NCI-H1694 treated with DMSO at 0.1 percent for 48 hours (cell line): ENCODE measurements around the gene USF1.
"Not testable (repeated sequence)": the region's sequence is repeated elsewhere in the genome, so short reads cannot be mapped to it uniquely, and the experiment has no call there.

Source experiments
- DNase-seq: peaks from one replicate; lab custom pipeline; 2025; lab: John Stamatoyannopoulos, UW

USF1 gene

DNA sequence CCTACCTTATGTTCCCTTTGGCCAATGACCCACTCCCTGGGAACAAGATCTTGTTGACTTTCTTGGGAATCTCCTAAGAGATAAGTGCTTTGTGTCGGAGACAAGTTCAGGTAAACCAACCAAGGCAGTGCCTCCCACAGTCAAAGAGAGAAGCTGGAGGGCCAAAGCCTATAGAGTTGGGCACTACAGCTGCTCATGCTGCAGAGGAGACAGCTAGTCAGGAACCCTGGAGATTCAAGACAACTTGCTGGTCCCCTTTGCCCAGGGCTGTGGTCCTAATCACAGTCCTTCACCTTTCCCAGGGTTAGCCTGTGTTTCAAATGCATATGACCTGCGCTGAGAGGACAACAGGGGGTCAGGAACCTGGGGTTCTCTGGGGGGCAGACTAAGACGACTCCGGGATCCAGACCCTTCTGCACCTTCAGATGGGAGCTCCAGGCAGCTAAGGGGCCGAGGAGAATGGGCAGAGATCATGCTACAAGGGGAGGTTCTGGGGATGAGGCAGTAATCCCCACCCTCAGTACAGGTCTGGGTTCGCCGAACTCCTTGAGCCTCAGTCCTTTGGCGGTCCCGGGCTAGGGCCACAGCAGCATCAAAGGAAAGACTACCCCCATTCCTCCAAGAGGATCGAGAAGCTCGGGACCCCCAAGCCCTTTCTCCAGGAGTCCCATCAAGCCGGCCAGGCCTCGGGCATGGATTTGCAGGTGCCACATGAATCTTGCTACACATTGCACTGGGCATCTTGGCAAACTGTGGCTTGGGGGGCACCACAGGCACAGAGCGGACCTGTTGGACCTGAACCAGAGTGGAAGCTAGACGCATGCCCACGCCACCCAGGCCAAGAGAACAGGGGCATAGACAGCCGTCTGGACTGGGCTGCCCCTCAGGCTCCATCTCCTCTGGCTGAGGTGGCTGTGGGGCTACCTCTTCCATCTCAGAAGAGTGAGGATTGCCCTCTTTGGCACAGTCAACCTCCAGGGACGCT lies 2.0 kb upstream of the USF1 start:
- no peak for DNase-seq

DNA sequence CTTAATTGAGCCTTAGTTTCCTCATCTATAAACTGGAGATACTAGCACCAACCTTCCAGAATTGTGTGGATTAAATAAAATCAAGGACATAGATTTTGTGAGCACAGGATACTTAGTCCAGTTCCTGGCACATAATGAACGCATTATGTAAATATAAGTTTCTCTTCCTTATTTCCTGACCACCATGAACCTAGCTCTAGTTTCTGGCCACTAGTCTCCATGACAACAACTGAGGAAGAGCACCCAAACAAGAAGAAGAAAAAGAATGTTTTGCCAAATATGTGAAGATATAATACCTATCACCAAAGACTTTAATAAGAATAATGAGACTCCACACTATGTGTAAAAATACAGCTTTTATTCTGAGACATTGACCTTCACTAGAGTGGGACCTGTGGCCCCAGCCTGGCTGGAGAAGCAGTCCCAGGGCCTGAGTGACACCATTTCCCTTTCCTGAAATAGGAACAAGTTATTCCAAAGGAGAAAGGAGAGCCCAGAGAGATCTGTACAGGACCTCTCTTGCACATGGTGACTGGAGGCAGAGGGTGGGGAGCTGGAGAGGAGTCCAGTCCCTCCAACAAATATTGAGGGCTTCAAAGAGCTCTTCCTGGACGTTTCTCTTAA lies 940 bp upstream of the USF1 start:
- peak; percentile 38 for DNase-seq

- peak; percentile 44 for DNase-seq
Observed at GRCh38 chr1:161044908-161045735, 655 bp downstream of the USF1 start.

DNA sequence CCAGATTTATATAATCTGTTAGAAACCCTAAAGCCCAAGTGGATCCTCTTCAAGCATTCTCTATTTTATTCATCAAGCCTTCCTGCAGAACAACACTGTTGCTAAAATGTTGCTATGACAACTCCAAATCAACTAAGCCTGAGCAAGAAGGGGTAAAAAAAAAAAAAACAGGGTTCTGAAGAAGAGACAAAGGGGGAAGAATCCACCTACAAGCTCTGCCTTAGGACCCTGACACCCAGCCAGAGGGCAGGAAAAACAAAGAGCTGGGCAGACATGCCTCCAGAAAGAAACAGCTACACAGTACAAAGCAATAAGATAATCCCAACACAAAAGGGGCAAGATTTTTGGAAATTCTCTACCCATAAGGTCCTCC lies 1.3 kb downstream of the USF1 start:
- DNase-seq, result no peak

DNA sequence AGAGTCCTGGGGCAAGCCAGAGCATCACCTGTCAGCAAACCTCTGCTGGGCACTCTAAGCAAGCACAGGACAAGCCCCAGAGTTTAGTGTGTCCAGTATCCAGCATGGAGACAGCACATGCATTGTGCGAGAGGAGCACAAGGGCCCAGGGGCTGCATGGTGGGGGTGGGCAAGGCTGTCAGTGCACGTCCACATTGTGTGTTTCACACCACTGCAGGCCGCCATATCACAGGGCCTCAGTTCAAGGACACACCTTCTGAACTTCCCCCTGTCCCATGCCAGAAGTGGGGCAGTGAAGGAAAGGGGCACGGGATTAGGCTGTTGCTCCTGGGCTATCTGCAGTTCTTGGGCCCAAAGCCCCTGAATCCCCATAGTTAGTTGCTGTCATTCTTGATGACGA lies 6.2 kb downstream of the USF1 start:
- DNase-seq, result no peak

GRCh38 chr1:161039154-161039545 lies 6.6 kb downstream of the USF1 start:
- no peak for DNase-seq

- no peak for DNase-seq
Observed at GRCh38 chr1:161038523-161039153, 7.1 kb downstream of the USF1 start, which contains the start of gene TSTD1. Gene TSTD1, minus strand, starts transcription at chr1:161038964. Its CDS starts 75 bp downstream, at chr1:161038889.

- DNase-seq, result no peak
Observed at GRCh38 chr1:161037661-161038522, 7.9 kb downstream of the USF1 start.

DNA sequence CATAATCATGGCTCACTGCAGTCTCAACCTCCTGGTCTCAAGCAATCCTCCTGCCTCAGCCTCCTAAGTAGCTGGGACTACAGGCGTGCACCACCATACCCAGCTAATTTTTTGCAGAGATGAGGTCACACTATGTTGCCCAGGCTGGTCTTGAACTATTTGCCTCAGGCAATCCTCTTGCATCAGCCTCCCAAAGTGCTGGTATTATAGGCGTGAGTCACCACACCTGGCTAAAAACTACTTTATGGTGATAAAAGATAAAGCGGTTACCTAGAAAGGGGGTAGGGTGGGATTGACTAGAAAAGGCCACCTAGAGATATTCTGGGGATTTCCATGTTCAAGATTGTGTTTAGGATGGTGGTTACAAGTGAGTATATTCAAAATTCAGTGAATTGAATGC lies 12.0 kb downstream of the USF1 start:
- DNase-seq, result no peak

DNA sequence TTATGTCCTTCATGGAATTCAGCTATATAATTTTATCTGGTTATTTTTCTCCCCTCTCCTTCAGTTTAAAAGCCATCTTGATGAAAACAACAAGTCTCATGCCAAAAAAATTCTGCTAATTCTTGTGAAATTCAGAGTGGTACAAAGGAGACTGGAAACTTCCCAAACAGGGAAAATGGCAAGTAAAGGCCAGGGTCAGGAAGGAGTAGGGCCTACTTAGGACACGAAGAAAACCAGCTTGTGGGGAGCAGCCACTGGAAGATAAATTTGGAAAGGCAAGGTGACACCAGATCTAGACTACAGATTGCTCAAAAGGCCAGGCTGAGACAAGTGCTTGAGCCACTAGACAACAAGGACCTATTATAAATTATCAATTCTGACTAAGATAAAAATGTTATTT lies 13.4 kb downstream of the USF1 start:
- no peak for DNase-seq

DNA sequence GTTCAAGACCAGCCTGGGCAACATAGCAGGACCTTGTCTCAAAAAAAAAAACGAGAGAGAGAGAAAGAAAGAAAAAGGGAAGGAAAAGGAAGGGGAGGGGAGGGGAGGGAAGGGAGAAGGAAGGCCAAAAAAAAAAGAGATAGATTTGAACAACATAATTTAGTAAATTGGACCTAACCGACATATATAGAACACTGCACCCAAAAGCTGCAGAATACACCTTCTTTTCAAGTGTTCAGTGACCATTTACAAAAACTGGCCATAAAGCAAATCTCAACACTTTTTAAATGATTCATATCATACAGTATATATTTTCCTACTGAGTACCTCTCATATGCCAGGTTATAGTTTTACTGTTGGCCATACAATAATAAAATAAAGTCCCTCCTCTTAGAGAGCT lies 13.9 kb downstream of the USF1 start:
- DNase-seq, result no peak

DNA sequence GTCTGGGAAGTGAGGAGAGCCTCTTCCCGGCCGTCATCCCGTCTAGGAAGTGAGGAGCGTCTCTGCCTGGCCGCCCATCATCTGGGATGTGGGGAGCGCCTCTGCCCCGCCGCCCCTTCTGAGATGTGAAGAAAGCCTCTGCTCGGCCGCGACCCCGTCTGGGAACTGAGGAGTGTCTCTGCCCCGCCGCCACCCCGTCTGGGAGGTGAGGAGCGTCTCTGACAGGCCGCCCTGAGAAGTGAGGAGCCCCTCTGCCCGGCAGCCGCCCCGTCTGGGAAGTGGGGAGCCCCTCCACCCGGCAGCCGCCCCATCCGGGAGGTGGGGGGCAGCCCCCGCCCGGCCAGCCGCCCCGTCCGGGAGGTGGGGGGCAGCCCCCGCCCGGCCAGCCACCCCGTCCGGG lies 16.3 kb downstream of the USF1 start:
- DNase-seq, result not testable (repeated sequence)

- not testable (repeated sequence) for DNase-seq
Observed at GRCh38 chr1:161026954-161027353, 18.8 kb downstream of the USF1 start.

GRCh38 chr1:161022432-161022831 lies 23.3 kb downstream of the USF1 start:
- DNase-seq, result not testable (repeated sequence)

DNA sequence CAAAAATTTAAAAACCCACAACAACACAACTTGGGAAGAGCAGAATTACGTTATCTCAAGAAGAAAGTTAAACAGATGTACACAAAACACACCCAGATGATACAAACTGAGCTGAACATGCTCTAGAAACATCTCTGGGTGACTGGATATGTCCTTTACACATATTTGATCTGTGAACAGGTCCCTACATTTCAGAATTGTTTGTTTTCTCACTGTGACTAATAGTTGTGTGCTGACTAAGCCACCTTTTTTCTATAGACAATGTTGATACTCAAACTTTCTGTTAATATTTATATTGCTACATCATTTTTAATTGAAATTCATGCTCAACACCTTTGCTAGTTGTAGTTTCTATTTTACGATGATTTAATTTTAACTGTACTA lies 23.8 kb downstream of the USF1 start:
- DNase-seq, result no peak

- peak; percentile 70 for DNase-seq
Observed at GRCh38 chr1:161021165-161021969, 24.4 kb downstream of the USF1 start.

DNA sequence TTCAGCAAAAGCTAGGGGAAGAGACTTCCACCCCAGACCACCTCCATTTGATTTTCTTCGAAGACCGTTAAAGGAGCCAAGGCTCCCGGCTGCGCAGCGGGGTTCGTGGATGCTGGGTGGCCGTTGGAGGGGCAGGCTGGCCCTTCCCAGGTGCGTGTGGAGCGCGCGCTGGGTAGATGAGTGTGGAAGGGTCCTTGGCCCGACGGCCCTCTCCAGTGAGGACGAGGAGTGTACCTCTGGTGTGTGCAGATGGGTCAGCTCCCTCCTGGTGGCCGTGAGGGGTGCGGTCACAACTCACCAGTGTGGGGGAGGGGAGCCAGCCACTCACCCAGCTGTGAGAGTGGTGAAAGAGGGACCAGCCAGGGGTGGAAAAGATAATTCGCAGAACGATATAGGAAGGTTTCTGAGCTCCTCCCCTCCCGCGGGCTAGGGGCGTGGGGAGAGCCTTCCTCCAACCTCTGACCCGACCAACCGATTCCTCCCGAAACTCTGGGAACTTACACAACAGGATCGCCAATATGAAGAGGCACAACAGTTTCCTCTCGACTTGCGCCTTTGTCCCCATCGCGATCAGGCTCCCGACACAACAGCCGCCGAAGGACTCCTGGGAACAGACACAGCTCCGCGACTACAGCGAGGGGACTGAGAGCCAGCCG lies 25.1 kb downstream of the USF1 start, which contains the start of gene F11R:
Gene F11R (minus strand): TSS at position 644 of the 656 bp plus-strand sequence. CDS start 79 bp downstream, at position 565.
- DNase-seq, result no peak

DNA sequence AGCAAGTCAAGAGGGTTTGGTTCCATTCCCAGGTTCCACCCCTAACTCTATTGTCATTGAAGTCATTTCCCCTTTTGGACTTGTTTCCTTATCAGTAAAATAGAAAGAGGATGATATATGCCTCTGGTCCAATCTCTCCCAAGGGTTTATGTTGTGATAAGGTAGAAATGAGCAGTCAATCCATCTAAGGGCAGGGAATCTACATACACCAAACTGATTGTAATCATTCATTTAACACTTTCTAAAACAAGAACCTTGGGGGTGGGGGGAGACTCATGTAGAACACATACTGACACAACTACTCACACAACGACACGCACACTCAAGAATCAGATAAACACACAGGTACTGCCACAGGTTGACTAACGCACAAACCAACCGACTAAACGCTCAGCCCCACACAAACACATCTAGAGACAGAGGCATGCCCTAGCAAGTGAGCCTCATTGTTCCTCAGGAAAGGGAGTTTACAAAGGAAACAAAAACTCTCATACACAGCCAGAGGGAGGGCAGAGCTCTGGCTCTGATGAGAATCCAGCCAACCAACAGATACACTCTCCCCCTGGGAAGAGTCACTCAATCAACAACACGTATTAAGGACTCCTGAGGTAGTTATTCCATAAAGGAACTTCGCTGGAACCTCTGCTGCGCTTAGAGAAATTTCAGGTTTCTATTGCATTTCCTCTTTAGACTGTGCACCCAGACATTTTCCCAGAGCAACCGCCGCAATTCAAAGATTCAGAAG lies 25.9 kb downstream of the USF1 start:
- DNase-seq, result peak; percentile 6
